B cell (primary cell): ENCODE results near the gene AKT2. TPM values are rescaled to one million over a fixed set of nuclear protein-coding genes. Genes with fewer than 3 reads are reported as not detected.

Source experiments
- ATAC-seq: fragments of 200-7000 bp; cut with Tn5 transposase; one replicate; pipeline ENCODE4 v1.10.0; 2021; ENCODE audit warnings: low read depth, mild to moderate bottlenecking, moderate number of reproducible peaks, moderate library complexity
- CTCF ChIA-PET: fragments of 350-600 bp; sonication (Branson Sonifier 250); formaldehyde crosslinking; loops from one replicate; lab custom pipeline; 2021; ENCODE audit warnings: antibody characterized with exemption, inconsistent platforms; lab: Charles Lee
- POLR2A ChIA-PET: fragments of 350-600 bp; sonication (Branson Sonifier 250); formaldehyde crosslinking; loops from one replicate; lab custom pipeline; 2021; ENCODE audit warnings: antibody characterized with exemption; lab: Charles Lee
- DNase-seq: peaks from one replicate; pipeline ENCODE4 v3.0.0; 2013
- H2AFZ ChIP-seq: 2 replicates; pipeline ENCODE4 v1.6.1; 2012; ENCODE audit warnings: mild to moderate bottlenecking, low read depth, low read length; ENCODE audit not compliant: insufficient read depth, poor library complexity, severe bottlenecking
- H3K27ac ChIP-seq, 2 donors: 1 replicate in 1 of 2; 2 replicates in 1 of 2; pipeline ENCODE4 v1.5.1; 2012 to 2013; ENCODE audit warnings: low read length in 2 of 2, mild to moderate bottlenecking in 2 of 2, moderate library complexity in 1 of 2
- H3K27me3 ChIP-seq, 4 experiments: fragments of 200-600 bp in 1 of 4; sonication (generic) in 1 of 4; replicated peaks in 1 of 4; 1 replicate in 2 of 4; 2 replicates in 2 of 4; pipeline versions ENCODE4 v1.6.1 to v1.7.0; 2013 to 2016; ENCODE audit warnings: low read length in 3 of 4, mild to moderate bottlenecking in 2 of 4, mixed read lengths in 1 of 4, moderate library complexity in 1 of 4; ENCODE audit not compliant: insufficient read depth in 4 of 4, control insufficient read depth in 3 of 4; ENCODE audit errors: control extremely low read depth in 1 of 4
- H3K36me3 ChIP-seq, 2 experiments: replicated peaks in 1 of 2; 1 replicate in 1 of 2; 2 replicates in 1 of 2; pipeline versions ENCODE4 v1.6.1 to v1.7.1; 2013; ENCODE audit warnings: low read length in 1 of 2; ENCODE audit not compliant: insufficient read depth in 2 of 2, control insufficient read depth in 1 of 2; ENCODE audit errors: control extremely low read depth in 1 of 2, extremely low read depth in 1 of 2
- H3K4me1 ChIP-seq, 2 donors: fragments of 200-600 bp in 1 of 2; sonication (generic) in 1 of 2; 1 replicate in 1 of 2; 2 replicates in 1 of 2; pipeline versions ENCODE4 v1.5.1 to v1.6.1; 2013 to 2017; ENCODE audit warnings: low read length in 2 of 2; ENCODE audit not compliant: control insufficient read depth in 2 of 2, insufficient read depth in 2 of 2
- H3K4me2 ChIP-seq: replicated peaks from 2 replicates; pipeline ENCODE3; 2012; ENCODE audit warnings: mild to moderate bottlenecking, low read depth, low read length; ENCODE audit not compliant: poor library complexity, severe bottlenecking
- H3K4me3 ChIP-seq, 5 experiments: fragments of 200-600 bp in 1 of 5; sonication (generic) in 1 of 5; 1 replicate in 3 of 5; 2 replicates in 2 of 5; pipeline versions ENCODE4 v1.5.1 to v1.7.0; 2011 to 2016; ENCODE audit warnings: low read length in 4 of 5, mild to moderate bottlenecking in 4 of 5, low read depth in 2 of 5, control low read depth in 1 of 5, moderate library complexity in 1 of 5; ENCODE audit not compliant: insufficient read depth in 1 of 5; ENCODE audit errors: control extremely low read depth in 1 of 5, extremely low read depth in 1 of 5
- H3K79me2 ChIP-seq: fragments of 200-600 bp; sonication (generic); one replicate; pipeline ENCODE4 v1.6.0; 2016; ENCODE audit warnings: low read length; ENCODE audit not compliant: control insufficient read depth, insufficient read depth
- H3K9ac ChIP-seq: fragments of 200-600 bp; sonication (generic); 2 replicates; pipeline ENCODE4 v1.6.1; 2017; ENCODE audit warnings: mild to moderate bottlenecking, low read length, moderate library complexity
- H3K9me3 ChIP-seq, 3 donors: one replicate each; pipeline versions ENCODE4 v1.6.1 to v1.7.1; 2013; ENCODE audit warnings: low read length in 2 of 3; ENCODE audit not compliant: control insufficient read depth in 2 of 3, insufficient read depth in 1 of 3; ENCODE audit errors: control extremely low read depth in 1 of 3
- H4K20me1 ChIP-seq: 2 replicates; pipeline ENCODE4 v1.6.0; 2012; ENCODE audit warnings: mild to moderate bottlenecking, low read length; ENCODE audit not compliant: insufficient read depth, control insufficient read depth, poor library complexity, severe bottlenecking
- H3K27ac Mint-ChIP-seq: one replicate; pipeline ENCODE4 v1.8.0; 2021; ENCODE audit warnings: mixed read lengths
- H3K27me3 Mint-ChIP-seq: one replicate; pipeline ENCODE4 v1.8.0; 2021; ENCODE audit warnings: mixed read lengths
- H3K4me1 Mint-ChIP-seq: one replicate; pipeline ENCODE4 v1.8.0; 2021; ENCODE audit warnings: mixed read lengths
- H3K4me3 Mint-ChIP-seq: one replicate; pipeline ENCODE4 v1.8.0; 2021; ENCODE audit warnings: mixed read lengths
- H3K9me3 Mint-ChIP-seq: one replicate; pipeline ENCODE4 v1.8.0; 2022; ENCODE audit warnings: mixed read lengths; ENCODE audit not compliant: insufficient read depth
- CTCF ChIP-seq: fragments of 200-600 bp; IDR thresholded peaks from one replicate; pipeline ENCODE4 v1.8.0; 2022; ENCODE audit warnings: antibody characterized with exemption, mild to moderate bottlenecking
- EZH2 ChIP-seq: IDR thresholded peaks from 2 replicates; pipeline ENCODE4 v1.6.1; 2012; ENCODE audit warnings: borderline replicate concordance, low read depth, mild to moderate bottlenecking, moderate library complexity, low read length; ENCODE audit not compliant: insufficient read depth, poor library complexity, severe bottlenecking
- WGBS: methylation state at CpG from one replicate; pipeline ENCODE4 v1.1.5; 2013; ENCODE audit warnings: missing lambda C conversion rate; ENCODE audit not compliant: insufficient coverage; 5-methylcytosine and 5-hydroxymethylcytosine counted together
- intact Hi-C: fragments of 100-400 bp; cut with micrococcal nuclease; formaldehyde crosslinking; loops from one replicate; pipeline ENCODE4 v1.10.0; 2022
- polyA plus RNA-seq: library from polyadenylated mRNA; depleted of rRNA; stranded (reverse); fragments of >200 nt; gene quantifications from 2 replicates; pipeline ENCODE4 v1.2.3, GENCODE V29; 2012
- total RNA-seq, 2 donors: library from RNA; stranded (reverse); fragments of 120-200 nt in 1 of 2; gene quantifications; 1 replicate in 1 of 2; 2 replicates in 1 of 2; pipeline versions ENCODE4 v1.2.3 to v1.2.4, GENCODE V29; 2013 to 2022

AKT2 gene
- total and polyA plus RNA-seq, 2 donors (not counting 1 experiment from before 2014, with no cell fraction given) = 195 to 243 TPM

GRCh38 chr19:40279120-40279551 lies 6.0 kb downstream of the AKT2 start:
- Histone ChIP-seq H3K27ac (peak overlapping the region; percentile 66 to 100), H3K4me2 (peak overlapping the region; percentile 67), H3K4me3 (no peak overlapping the region), H2AFZ (no peak overlapping the region), H3K4me1 (peaks cover 61 to 78% of the 10 kb centered on the region in 2 donors), H3K9ac (no peak overlapping the region), H4K20me1 (peaks cover 62% of the 10 kb centered on the region), H3K79me2 (peaks cover 98% of the 10 kb centered on the region), H3K9me3 (no peaks in the 10 kb centered on the region), H3K36me3 (peaks cover 0 to 3% of the 10 kb centered on the region in 2 experiments), H3K27me3 (no peaks in the 10 kb centered on the region)
- H3K27me3 Mint-ChIP-seq = no peaks in the 10 kb centered on the region
- intact Hi-C loops = no loop called here
- DNase-seq (peak; percentile 16), ATAC-seq (no peak)
- ChIA-PET POLR2A (interaction anchor here (0.5 to 0.7 kb wide), 2 partner anchors 134 to 983 kb away, joined by 3 to 4 read pairs; no protein-coding TSS in a partner anchor), CTCF (interaction anchor here (1.3 to 1.8 kb wide), 3 partner anchors 15 to 139 kb away, joined by 4 to 7 read pairs (median 4); no protein-coding TSS in a partner anchor)
- WGBS = 35% methylated on average over 13 of the region's 15 CpGs
- H3K4me3 Mint-ChIP-seq = peak overlapping the region; percentile 32
- TF ChIP-seq EZH2 (no peak), CTCF (no peak)
- no peaks in the 10 kb centered on the region for H3K9me3 Mint-ChIP-seq
- peaks cover 80% of the 10 kb centered on the region for H3K4me1 Mint-ChIP-seq
- no peak overlapping the region for H3K27ac Mint-ChIP-seq

DNA sequence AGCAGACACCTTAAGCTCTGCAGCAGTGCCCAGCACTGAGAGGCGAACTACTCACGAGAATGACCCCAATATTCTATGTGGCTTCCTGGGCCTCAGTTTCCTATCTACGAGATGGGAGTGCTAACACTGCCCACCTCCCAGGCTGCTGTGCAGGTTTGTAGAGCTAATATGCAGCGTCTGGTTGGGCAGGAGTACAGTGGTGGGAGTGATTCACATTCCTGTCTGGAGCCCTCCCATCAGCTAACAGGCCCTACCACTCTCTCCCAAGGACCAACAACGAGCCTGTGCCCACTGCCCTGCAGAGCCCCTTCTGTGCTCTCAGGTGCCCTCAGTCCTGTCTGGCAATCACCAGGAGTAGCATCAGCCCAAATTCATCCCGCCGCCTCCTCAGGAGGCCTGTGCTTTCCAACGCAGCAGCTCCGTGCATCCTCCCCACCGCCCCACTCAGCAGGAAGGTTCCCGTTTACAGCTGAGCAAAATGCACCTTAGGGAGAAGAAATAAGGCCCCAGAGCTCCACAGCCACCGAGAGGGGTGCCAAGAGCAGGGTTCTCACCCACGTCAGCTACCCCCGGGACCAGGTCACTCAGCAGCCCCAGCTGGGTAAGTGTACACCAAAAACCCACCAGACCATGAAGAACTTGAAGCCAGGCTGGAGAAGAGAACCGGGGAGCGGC lies 6.6 kb downstream of the AKT2 start:
- Mint-ChIP-seq H3K4me1 (peaks cover 81% of the 10 kb centered on the region), H3K27ac (peak overlapping the region; percentile 77), H3K4me3 (peak overlapping the region; percentile 32), H3K9me3 (no peaks in the 10 kb centered on the region), H3K27me3 (no peaks in the 10 kb centered on the region)
- Histone ChIP-seq H3K9ac (no peak overlapping the region), H4K20me1 (peaks cover 69% of the 10 kb centered on the region), H3K4me1 (peaks cover 58 to 75% of the 10 kb centered on the region in 2 donors), H3K27ac (peak overlapping the region; percentile 66 to 100), H3K4me3 (no peak overlapping the region), H3K79me2 (peaks cover 98% of the 10 kb centered on the region), H3K27me3 (no peaks in the 10 kb centered on the region), H3K36me3 (peaks cover 0 to 3% of the 10 kb centered on the region in 2 experiments), H2AFZ (no peak overlapping the region), H3K4me2 (peak overlapping the region; percentile 67), H3K9me3 (no peaks in the 10 kb centered on the region)
- intact Hi-C loops = no loop called here
- TF ChIP-seq CTCF (no peak), EZH2 (no peak)
- ATAC-seq (no peak), DNase-seq (no peak)
- ChIA-PET CTCF (interaction anchor here (1.3 to 1.8 kb wide), 3 partner anchors 14 to 138 kb away, joined by 4 to 7 read pairs (median 4); no protein-coding TSS in a partner anchor), POLR2A (no interaction called here)
- WGBS = 68% methylated on average over 13 of the region's 16 CpGs
